GM12892 (cell line): ENCODE data around the gene BSND.

Experiments used
- POLR2A ChIP-seq: IDR thresholded peaks from 2 replicates; pipeline ENCODE4 v1.6.1; 2011; ENCODE audit warnings: low read depth, low read length, control low read depth
- POLR2AphosphoS5 ChIP-seq: IDR thresholded peaks from 2 replicates; pipeline ENCODE4 v1.6.1; 2011; ENCODE audit warnings: low read depth, low read length, control low read depth
- TAF1 ChIP-seq: IDR thresholded peaks from 2 replicates; pipeline ENCODE4 v1.6.1; 2011; ENCODE audit warnings: low read depth, mild to moderate bottlenecking, control low read depth, low read length, borderline replicate concordance

GRCh38 chr1:54949053-54949452 lies 49.7 kb upstream of the BSND start:
- TF ChIP-seq POLR2A = no peak
- TF ChIP-seq POLR2AphosphoS5 = no peak
- TF ChIP-seq TAF1 = no peak
